ENCODE data around the gene PTPRE.

GRCh38 chr10:128062331-128062880 is 155.5 kb downstream of the PTPRE start:
- no peak for TF ChIP-seq CTCF (IDR thresholded peaks at IDR 0.05)
- no peak for TF ChIP-seq RAD21 (IDR thresholded peaks at IDR 0.05; ENCODE audit: low read length)
- no peak for TF ChIP-seq REST (IDR thresholded peaks at IDR 0.05; ENCODE audit: low read depth, low read length)
- TF ChIP-seq GABPA (IDR thresholded peaks at IDR 0.05; ENCODE audit: low read depth) = no peak
